Vagina (tissue), 2 donors: ENCODE data around the gene SPACA7.

Source experiments
- POLR2A ChIP-seq, 2 donors: fragments of 450-650 bp; IDR thresholded peaks; one replicate each; pipeline ENCODE4 v1.6.1; 2017; ENCODE audit warnings: antibody characterized with exemption in 2 of 2, mild to moderate bottlenecking in 2 of 2, moderate library complexity in 2 of 2
- TF ChIP-seq, protein P1 (sequence below), 3 experiments: fragments of 450-650 bp in 2 of 3; fragments of 200-600 bp in 1 of 3; sonication (generic) in 1 of 3; IDR thresholded peaks; one replicate each; pipeline ENCODE4 v1.5.1; 2017 to 2019; ENCODE audit warnings: antibody characterized with exemption in 3 of 3, mild to moderate bottlenecking in 2 of 3, moderate library complexity in 2 of 3

DNA sequence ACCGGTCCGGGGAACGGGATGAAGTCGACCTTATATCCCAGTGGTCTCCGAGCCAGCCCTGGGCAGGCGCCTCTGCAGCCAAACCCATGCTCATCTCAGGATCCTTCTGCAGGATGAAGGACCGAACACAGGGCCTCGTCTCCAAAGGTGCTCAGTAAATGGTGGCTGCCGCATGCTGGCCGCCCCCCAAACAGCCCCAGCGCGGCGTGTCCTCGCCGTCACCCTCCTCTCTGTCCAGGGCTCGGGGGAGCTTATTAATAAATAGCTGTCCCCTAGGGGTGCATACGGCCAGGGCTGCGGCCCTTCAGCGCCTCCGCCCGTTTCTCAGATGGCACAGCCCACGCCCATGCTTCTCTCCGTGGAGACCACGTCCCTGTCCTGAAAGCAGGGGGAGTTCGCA is 32.6 kb upstream of the SPACA7 start:
- TF ChIP-seq POLR2A (IDR thresholded peaks at IDR 0.05), result no peak
- TF ChIP-seq, protein P1, sequence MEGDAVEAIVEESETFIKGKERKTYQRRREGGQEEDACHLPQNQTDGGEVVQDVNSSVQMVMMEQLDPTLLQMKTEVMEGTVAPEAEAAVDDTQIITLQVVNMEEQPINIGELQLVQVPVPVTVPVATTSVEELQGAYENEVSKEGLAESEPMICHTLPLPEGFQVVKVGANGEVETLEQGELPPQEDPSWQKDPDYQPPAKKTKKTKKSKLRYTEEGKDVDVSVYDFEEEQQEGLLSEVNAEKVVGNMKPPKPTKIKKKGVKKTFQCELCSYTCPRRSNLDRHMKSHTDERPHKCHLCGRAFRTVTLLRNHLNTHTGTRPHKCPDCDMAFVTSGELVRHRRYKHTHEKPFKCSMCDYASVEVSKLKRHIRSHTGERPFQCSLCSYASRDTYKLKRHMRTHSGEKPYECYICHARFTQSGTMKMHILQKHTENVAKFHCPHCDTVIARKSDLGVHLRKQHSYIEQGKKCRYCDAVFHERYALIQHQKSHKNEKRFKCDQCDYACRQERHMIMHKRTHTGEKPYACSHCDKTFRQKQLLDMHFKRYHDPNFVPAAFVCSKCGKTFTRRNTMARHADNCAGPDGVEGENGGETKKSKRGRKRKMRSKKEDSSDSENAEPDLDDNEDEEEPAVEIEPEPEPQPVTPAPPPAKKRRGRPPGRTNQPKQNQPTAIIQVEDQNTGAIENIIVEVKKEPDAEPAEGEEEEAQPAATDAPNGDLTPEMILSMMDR (IDR thresholded peaks at IDR 0.05), result no peak
